HG03039 (cell line): ENCODE results near the gene SRCAP.

ENCODE experiments used
- ATAC-seq: cut with Tn5 transposase; IDR thresholded peaks from one replicate; pipeline ENCODE4 v1.9.1; 2021; ENCODE audit warnings: mild to moderate bottlenecking, moderate library complexity; ENCODE audit not compliant: unreplicated experiment

Gene SRCAP

DNA sequence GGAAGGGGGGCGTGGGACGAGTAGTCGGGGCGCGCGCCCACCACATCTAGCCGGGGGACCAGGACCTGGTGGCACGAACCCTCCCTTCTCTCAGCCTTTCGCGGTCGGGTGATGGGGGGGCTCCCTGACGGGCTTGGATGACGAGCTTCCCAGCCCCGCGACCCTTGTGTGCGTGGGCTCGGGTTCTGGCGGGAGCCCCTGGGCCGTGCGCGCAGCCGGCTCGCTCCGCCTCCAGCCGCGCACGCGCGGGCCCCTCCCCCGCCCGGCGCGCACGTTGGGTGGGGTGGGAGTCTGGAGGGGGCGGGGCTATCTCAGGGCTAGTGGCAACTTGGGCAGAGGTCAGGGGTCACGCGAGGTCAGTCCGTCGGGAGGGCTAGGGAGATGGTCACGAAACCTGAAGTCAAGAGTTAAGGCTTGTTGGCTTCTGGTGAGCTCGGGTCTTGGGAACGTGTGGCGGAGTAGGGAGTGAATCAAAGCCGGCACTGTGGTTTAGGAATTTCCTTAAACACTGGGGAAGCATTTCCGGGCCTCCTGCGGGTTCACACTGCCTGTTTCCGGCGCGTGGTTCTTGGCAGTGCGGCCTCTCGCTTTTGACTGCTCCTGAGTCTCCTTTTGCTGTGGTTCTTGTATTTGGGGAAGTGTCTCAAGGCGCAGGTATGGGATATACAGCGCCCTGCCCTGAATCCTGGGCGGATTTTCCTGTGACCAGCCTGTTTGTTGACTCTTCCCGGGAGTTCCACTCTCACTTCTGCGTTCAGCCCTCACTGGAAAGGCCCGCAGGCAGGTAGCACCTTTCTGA lies at the start of gene SRCAP:
Gene SRCAP (plus strand): TSS at position 356 of the 799 bp plus-strand sequence. CDS start 1,654 bp downstream, outside the sequence.
- ATAC-seq, result peak; percentile 21

DNA sequence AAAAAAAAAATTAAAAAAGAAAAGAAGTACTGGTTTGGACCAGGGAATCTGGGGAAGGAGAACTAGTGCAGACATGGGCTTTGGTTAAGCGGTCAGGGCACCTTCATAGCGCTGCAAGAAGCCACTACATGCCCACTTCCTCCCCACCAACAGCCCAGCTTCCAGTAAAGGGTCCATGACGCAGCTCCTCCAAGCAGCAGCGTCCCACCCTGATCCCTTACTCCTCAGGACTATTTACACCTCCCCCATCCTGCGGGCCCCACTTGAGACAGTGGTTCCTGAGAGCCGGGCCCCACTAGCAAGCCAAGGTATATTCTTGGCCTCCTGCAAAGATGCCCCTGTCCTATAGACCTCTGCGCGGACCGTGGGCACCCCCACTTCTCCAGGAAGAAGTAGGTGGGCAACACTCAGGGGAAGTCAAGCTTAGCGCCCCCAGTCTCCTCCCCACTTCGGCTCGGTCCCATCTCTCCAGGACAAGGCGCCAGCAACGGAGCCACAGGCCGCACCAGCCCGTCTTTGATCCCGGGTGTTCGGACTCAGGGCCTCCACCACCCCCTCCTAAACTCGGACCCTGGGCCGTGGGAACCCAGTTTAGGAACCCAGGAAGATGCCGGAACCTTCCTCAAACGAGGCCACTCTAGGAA lies 49.1 kb upstream of the SRCAP start:
- no peak for ATAC-seq

DNA sequence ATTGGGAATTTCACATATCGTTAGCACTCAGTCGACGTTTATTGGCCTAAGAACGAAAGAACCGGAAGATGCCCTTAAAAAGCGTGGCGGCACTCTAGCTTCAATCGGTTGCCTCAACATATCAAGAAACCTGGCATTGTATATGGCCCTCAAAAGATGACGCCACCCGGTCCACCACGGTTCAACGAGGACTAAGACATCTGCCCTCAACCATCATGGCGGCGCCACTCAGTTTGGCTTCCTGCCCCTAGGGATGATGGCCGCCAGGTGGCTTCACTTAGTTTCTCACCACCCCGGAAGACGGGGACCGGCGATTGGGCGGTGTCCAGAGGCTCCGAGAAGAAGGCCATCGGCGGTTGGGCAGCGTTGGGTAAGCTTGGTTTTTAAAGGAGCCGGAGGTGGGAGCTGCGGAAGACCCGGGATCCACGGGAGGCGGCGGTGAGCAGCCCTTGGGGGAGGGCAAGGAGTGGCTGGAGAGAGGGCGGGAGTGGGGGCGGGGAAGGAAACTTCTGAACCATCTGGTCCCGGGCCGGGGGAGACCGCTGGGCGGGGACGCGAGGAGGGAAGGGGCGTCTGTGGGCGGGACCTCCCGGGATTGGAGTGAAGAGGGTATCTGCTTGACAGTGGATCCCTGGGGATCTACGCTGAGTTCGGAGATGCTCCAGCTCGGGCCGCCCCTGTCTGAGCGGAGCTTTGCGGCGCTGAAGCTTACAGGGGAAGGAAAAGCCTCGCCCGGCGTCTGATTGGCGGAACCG lies 48.4 kb upstream of the SRCAP start, which contains the start of gene PRR14:
Gene PRR14 (plus strand): TSS at position 592 of the 755 bp plus-strand sequence. CDS start 686 bp downstream, outside the sequence.
- ATAC-seq, result peak; percentile 63

DNA sequence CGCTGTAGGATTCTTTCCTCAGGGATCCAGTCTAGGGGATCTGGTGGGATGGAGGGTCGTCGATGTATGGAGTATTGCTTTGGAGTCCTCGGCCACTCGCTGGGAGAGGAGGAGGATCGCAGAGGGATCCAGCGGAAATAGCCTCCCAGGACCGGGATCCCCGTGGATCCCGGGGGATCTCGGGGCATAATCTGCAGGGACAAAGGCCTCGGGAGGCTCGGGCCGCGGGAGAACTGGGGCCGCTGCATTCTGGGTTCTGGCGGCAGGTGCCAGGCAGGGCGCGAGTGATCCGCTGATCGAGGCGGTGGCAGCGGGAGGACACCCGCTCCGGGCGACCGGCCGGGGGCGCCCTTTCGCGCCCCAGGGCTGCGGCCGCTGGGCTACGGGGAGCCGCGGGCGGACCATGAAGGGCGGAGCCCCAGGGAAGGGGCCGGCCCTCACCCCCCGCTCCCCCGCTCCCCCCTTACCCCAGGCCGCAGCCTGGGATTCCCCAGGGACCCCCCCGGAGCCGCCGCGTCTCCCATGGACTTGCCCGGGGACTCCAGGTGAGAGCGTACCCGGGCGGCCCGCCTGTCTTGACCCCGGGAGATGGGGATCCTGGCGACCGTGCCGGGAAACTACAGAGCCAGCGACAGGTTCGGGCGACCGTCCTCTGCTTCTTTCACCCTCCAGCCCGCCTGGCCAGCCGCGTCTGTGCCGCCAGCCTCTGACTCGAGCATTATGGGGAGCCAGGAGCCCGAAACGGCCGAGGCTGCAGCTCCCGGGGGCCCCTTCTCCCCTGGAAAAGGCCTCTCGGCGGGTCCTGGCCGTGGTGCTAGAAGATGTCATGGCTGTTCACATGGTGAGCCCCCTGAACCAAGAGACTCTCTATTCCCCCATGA lies 47.6 kb upstream of the SRCAP start:
- ATAC-seq, result peak; percentile 39

DNA sequence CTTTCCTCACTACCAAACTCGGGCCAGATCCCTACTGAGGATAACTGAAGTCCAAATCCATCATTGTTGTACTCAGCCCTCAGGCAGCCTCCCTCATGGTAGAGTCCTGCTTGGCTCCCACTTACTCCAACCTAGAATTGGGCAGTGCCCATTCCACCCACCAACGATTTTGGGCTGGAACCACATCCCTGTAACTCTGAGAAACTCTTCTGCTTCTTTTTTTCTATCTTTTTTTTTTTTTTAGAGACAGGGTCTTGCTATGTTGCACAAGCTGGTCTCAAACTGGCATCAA lies 47.0 kb upstream of the SRCAP start:
- ATAC-seq, result no peak

DNA sequence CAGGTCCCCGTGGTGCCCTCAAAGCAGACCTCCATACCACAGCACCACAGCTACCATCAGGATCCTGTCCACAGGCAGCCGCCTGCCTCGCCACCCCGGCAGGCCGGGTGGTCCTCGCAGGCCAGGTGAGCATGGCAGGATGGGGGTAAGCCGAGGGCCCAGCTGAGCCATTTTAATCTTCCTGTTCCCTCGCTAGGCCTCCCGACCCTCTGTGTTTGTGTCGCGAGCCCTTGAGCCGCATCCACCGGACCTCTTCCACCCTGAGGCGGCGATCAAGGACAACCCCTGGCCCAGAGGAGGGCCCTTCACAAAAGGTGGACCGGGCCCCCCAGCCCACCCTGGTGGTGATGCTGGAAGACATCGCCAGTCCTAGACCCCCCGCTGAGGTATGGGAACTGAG lies 46.3 kb upstream of the SRCAP start:
- no peak for ATAC-seq

DNA sequence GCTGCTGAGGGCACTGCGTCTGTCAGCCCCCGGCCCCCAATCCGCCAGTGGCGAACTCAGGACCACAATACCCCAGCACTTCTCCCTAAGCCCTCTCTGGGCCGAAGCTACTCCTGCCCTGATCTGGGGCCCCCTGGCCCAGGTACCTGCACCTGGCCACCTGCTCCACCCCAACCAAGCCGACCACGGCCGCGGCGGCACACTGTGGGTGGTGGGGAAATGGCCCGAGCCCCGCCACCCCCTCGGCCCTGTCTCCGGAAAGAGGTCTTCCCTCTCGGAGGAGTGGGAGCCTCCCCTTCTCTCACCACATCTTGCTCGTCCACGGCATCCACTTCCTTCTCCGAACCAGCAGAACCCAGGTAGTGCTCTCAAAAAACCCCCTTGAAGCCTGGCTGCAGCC lies 44.1 kb upstream of the SRCAP start:
- no peak for ATAC-seq

DNA sequence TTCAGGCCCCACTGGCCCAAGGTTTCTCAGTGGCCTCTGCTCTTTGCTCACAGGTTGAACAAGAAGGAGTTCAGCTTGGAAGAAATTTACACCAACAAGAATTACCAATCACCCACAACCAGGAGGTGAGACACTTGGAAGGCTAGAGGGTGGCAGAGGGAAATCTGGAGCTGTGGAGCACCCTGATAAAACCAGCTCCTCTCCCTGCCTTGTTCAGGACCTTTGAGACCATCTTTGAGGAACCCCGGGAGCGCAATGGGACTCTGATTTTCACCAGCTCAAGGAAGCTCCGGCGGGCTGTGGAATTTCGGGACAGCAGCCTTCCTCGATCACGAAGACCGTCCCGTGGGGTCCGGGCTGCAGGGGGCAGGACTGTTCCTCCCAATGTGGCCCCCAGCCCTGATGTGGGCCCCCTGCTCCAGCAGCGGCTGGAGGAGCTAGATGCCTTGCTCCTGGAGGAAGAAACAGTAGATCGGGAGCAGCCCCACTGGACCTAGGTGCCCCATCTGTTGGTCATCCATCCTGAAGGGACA lies 43.1 kb upstream of the SRCAP start:
- ATAC-seq, result no peak

DNA sequence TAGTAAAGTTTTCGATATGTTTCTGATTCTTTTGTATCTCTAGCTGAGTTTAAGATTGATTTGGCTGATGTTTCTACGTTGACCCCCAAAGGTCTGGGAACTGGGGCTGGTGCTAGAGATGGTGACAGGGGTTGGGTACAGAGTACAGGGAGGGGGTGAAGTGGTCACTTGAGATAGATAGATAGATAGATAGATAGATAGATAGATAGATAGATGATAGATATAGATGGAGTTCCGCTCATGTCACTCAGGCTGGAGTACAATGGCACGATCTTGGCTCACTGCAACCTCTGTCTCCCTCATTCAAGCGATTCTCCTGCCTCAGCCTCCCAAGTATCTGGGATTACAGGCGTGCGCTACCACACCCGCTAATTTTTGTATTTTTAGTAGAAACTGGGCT lies 42.6 kb upstream of the SRCAP start:
- ATAC-seq, result no peak

DNA sequence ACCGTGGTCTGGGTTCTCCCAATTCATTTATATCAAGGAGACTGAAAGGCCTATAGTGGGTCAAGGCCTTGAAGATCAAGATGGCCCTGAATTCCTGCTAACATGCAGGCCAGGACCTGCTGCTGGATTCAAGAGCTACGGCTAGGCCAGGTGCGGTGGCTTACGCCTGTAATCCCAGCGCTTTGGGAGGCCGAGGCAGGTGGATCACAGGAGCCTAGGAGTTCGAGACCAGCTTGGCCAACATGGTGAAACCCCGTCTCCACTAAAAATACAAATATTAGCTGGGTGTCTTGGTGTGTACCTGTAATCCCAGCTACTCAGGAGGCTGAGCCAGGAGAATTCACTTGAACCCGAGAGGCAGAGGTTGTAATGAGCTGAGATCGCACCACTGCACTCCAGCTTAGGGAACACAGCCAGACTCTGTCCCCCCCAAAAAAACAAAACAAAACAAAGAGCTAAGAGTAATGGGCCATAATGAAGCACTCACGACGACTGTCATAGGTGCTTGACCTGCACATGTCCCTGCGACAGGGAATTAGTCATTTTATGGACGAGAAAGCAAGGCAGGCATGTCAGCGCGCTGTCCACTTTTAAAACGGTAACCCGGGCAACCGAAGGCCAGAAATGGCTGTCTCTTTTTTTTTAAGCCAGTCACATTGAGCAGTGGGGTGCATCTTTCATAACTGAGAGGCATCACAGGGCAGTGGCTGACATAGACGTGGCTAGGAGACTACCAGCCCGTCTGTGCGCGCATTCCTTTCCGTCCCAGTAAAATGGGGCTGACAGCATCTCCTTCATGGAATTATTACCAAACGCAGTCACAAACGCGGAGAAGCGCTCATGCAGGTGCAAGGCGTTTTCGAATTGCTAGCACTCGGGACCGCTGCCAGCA lies 41.8 kb upstream of the SRCAP start:
- no peak for ATAC-seq

DNA sequence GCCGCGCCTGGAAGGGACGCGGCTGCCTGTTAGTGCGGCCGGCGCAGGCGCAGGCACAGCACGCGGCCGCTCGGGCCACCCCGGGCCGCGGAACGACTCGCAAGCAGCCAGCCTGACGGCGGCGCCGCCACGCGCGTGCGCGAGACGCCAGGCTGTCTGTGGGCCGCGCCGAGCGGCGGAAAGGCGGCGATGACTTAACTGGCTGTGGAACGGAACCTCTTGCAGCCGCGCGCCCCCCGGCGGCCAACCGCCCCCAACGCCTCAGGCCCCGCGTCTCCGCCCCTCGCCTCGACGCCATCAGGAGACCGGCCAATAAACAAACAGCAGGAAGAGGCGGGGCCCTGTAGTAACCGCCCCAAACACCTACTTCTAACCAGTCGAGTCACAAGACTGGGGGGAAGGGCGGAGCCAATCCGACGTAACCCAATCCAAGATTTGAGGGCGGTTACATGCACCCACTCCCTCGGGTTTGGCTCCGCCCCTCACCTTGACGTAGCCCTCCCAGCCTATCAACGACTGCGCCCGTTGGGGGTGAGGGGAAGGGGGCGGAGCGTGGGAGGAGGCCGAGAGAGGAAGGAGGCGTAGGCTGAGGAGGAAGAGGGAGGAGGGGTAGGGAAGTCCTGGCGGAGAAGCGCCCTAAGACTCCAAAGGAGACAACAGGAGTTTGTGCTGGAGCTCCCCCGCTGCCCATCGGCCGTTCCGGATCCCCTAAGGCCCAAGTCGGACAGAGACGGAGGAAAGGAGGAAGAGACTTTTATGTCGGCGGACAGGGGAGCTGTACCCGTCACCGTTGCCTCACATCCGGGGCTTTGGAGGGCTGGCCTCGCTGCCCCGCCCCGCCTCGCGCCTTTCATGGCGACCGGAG lies 40.9 kb upstream of the SRCAP start, which contains the start of gene FBRS:
Gene FBRS (plus strand): TSS at position 566 of the 865 bp plus-strand sequence. CDS start 1,088 bp downstream, outside the sequence.
- ATAC-seq, result peak; percentile 66

DNA sequence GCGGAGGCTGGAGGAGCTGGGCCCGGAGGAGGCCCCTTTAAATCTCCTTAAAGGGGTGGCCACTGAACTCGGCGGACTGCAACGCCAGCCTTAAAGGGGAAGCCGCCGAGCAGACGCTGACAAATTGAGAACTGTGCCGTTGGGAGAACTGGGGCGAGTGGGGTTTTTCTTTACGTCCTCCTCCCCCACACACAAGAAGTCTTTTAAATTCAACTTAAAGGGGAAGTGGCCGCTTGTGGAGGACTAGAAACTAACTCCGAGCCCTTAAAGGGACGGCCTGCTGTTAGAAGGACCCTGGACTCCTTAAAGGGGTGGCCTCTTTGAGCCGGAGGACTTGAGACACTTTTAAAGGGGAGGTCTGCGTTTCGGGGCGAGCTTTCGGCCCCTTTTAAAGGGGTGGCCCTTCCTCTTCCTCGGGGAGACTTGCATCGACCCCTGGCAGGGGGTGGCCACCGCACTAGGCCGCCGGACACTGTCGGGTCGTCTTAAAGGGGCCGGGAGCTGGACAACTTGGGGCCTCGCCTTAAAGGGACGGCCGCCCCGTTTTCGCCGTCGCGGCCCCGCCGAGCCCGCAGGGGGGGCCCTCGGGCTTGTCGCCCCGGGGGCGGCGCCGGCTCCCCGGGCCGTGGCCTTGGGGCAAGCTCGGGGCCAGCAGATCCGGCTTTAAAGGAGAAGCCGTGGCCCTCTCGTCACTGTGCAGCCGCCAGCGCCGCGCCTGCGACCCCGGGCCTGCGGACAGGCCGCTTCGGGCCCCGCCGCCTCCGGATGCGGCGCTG lies 40.1 kb upstream of the SRCAP start:
- ATAC-seq, result peak; percentile 40

DNA sequence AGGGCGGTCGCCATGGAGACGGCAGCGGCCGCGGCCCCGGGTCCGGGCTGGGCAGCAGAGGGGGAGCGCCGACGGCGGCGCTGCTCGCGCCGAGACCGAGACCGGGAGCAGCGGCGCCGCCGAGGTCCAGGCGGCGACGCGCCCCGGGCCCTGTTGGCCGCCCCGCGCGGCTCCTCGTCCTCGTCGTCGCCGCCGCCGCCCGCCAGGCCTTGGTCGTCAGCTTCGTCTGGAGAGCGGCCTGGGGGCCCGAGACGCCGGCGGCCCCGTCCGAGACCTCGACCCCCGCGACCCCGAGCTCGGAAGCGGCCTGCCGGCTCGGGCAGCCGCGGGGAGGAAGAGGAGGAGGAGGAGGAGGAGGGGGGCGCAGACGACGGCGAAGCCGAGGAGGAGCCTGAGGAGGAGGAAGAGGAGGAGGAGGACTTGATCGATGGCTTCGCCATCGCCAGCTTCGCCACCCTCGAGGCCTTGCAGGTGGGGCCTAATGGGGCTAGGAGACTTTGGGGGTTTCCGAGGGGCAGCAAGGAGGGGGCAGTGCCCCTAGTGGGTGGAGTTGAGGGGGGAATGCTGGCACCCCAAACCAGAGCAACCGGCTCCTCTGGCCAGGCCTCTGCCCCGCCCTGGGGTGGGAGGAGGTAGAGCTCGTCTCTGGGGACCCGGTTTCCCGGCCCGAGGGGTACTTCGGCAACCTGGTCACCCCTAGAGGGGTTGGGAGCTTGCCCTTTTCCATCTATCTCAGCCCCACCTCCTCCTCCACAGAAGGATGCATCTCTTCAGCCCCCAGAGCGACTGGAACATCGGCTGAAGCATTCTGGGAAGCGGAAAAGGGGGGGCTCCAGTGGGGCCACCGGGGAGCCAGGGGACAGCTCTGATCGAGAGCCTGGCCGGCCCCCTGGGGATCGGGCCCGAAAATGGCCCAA lies 39.2 kb upstream of the SRCAP start:
- ATAC-seq, result no peak

DNA sequence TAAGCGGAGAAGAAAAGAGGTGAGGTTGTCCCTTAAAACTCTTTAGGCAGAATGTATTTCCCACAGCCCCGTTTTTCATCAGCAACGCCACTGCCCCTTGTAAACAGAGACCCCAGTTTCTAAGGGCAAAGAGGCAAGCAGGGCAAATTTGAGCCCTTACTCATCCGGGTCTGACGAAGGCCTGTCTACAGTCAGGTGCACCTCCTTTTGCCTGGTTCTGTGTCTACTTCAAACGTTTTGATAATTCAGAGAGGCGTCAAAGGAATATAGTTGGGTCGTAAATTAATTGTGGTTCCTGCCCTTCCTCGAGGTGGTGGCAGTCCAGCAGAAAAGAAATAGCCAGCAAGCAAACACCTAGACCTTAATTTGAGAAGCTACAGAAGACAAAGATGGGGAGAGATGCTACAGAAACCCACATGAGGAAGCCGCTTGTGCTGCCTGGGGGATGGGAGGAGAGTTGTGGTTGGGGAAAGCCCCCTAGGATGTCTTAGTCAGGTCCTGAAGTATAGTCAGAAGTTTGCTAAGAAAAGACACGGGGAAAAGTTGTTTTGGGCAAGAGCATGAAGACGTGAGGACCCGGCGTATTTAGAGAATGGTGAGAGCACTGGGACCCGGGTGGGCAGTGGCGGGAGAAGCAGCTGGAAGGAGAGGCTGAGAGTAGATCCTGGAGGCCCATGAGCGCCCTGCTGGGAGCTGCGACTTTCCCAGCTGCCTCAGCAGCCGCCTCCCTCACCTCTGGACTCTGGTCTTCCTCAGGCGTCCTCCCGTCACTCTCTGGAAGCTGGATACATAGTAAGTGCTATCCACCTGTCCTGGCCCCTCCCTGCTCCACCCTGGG lies 38.3 kb upstream of the SRCAP start:
- ATAC-seq, result no peak

DNA sequence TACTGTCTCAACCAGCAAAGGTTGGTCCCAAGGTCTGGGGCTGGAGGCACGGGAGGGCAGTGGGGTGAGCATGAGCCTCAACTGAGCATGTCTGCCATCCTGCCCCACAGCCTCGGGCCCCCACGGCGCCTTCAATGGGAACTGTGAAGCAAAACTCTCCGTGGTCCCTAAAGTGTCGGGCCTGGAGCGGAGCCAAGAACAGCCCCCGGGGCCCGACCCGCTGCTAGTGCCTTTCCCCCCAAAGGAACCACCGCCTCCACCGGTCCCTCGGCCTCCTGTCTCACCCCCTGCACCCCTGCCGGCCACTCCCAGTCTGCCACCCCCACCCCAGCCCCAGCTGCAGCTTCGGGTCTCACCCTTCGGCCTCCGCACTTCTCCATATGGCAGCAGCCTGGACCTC lies 36.5 kb upstream of the SRCAP start:
- ATAC-seq, result no peak

DNA sequence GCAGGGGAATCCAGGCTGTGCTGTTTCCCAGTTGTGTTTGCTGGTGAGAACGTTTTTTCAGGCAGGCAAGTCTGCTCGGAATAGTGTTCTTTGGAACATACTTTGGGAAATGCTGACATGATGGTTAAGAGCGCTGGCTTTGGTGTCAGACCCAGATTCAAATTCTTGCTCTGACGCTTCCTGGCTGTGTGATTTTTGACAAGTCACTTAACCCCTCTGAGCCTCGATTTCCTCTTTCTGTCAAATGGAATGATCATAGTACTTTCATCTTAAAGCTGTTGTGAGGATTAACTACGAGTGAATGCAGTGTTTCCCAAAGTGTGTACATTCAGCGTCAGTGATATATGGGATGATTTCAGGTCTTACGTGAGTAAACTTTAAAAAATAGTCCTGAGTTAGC lies 35.9 kb upstream of the SRCAP start:
- ATAC-seq, result no peak
